Keratinocyte (primary cell): ENCODE data around the gene RBM47. TPM values are rescaled to one million over a fixed set of nuclear protein-coding genes. Genes with fewer than 3 reads are reported as not detected.
A peak's percentile ranks its signal among the peaks of the same experiment; 100 is the strongest.

Experiments used
- DNase-seq: peaks from one replicate; pipeline ENCODE4 v3.0.0-alpha.2; 2011; ENCODE audit warnings: low read depth, missing footprints, low spot score
- FAIRE-seq: peaks from 2 replicates; lab custom pipeline; 2011; peaks lifted over from hg19 to GRCh38; lab: Jason Lieb, UNC
- H2AFZ ChIP-seq: 2 replicates; pipeline ENCODE4 v1.6.0; 2012; ENCODE audit warnings: low read length, control low read depth, inconsistent platforms; ENCODE audit not compliant: control insufficient read depth
- H3K27ac ChIP-seq: 2 replicates; pipeline ENCODE4 v1.5.1; 2011; ENCODE audit warnings: low read length; ENCODE audit not compliant: control insufficient read depth, insufficient read depth
- H3K27me3 ChIP-seq: 3 replicates; pipeline ENCODE4 v1.6.0; 2011; ENCODE audit warnings: low read length; ENCODE audit not compliant: control insufficient read depth, insufficient read depth; ENCODE audit errors: extremely low read depth
- H3K36me3 ChIP-seq, 2 experiments: 2 replicates in 1 of 2; 3 replicates in 1 of 2; pipeline ENCODE4 v1.5.1; 2011; ENCODE audit warnings: low read length in 2 of 2, mild to moderate bottlenecking in 1 of 2; ENCODE audit not compliant: control insufficient read depth in 2 of 2, insufficient read depth in 2 of 2; ENCODE audit errors: extremely low read depth in 1 of 2
- H3K4me1 ChIP-seq: 3 replicates; pipeline ENCODE4 v1.5.1; 2011; ENCODE audit warnings: low read length; ENCODE audit not compliant: control insufficient read depth, insufficient read depth; ENCODE audit errors: extremely low read depth
- H3K4me2 ChIP-seq: 3 replicates; pipeline ENCODE4 v1.6.0; 2011; ENCODE audit warnings: low read depth, low read length; ENCODE audit not compliant: control insufficient read depth, insufficient read depth; ENCODE audit errors: extremely low read depth
- H3K4me3 ChIP-seq, 3 experiments: fragments of 200-600 bp in 1 of 3; sonication (generic) in 1 of 3; 2 replicates in 2 of 3; 3 replicates in 1 of 3; pipeline ENCODE4 v1.5.1; 2011 to 2016; ENCODE audit warnings: low read length in 3 of 3, mild to moderate bottlenecking in 3 of 3, control low read depth in 2 of 3, inconsistent platforms in 1 of 3, low read depth in 1 of 3, mixed read lengths in 1 of 3, mixed run types in 1 of 3, moderate library complexity in 1 of 3; ENCODE audit not compliant: control insufficient read depth in 2 of 3, insufficient read depth in 2 of 3; ENCODE audit errors: extremely low read depth in 1 of 3
- H3K79me2 ChIP-seq: 2 replicates; pipeline ENCODE4 v1.6.0; 2012; ENCODE audit warnings: low read length; ENCODE audit not compliant: control insufficient read depth, insufficient read depth
- H3K9ac ChIP-seq: 3 replicates; pipeline ENCODE4 v1.6.0; 2011; ENCODE audit warnings: low read length; ENCODE audit not compliant: control insufficient read depth, insufficient read depth; ENCODE audit errors: extremely low read depth
- H3K9me1 ChIP-seq: 3 replicates; pipeline ENCODE4 v1.6.0; 2011; ENCODE audit warnings: low read length; ENCODE audit not compliant: control insufficient read depth, insufficient read depth; ENCODE audit errors: extremely low read depth
- H3K9me3 ChIP-seq: 2 replicates; pipeline ENCODE4 v1.5.1; 2012; ENCODE audit warnings: low read depth, low read length; ENCODE audit not compliant: control insufficient read depth
- H4K20me1 ChIP-seq: 3 replicates; pipeline ENCODE4 v1.6.0; 2011; ENCODE audit warnings: low read length; ENCODE audit not compliant: control insufficient read depth, insufficient read depth; ENCODE audit errors: extremely low read depth
- CTCF ChIP-seq, 3 experiments: IDR thresholded peaks in 1 of 3; conservative IDR thresholded peaks in 1 of 3; optimal IDR thresholded peaks in 1 of 3; 2 replicates in 2 of 3; 3 replicates in 1 of 3; pipeline versions ENCODE3 to v1.5.1; 2011; ENCODE audit warnings: low read length in 3 of 3, mild to moderate bottlenecking in 3 of 3, moderate library complexity in 2 of 3, control low read depth in 1 of 3, inconsistent platforms in 1 of 3; ENCODE audit not compliant: insufficient read depth in 2 of 3; ENCODE audit errors: extremely low read depth in 1 of 3
- EZH2 ChIP-seq: IDR thresholded peaks from one replicate; pipeline ENCODE4 v1.6.1; 2012; ENCODE audit warnings: inconsistent platforms, mild to moderate bottlenecking, low read length, moderate library complexity
- dilution Hi-C: fragments of 300-500 bp; cut with MboI; formaldehyde crosslinking; loops from one replicate; pipeline ENCODE4 v1.7.0; 2020; ENCODE audit warnings: low sequenced_read_pairs; ENCODE audit not compliant: extremely low pct_ligation_motif_present
- polyA plus RNA-seq, 5 experiments: library from polyadenylated mRNA; depleted of rRNA in 3 of 5; stranded (reverse) in 3 of 5; stranded (forward) in 1 of 5; unstranded in 1 of 5; fragments of >200 nt; gene quantifications; 1 replicate in 1 of 5; 2 replicates in 3 of 5; 3 replicates in 1 of 5; pipeline versions ENCODE4 v1.2.1 to v1.2.3, GENCODE V29; 2011 to 2012; ENCODE audit warnings: missing spikeins in 2 of 5, low read depth in 1 of 5, low replicate concordance in 1 of 5

RBM47 gene
- polyA plus RNA-seq, 1 donor (not counting 4 experiments of a cell fraction or from before 2014, with no cell fraction given), result 6.9 TPM

- peak; percentile 13 for FAIRE-seq
- peaks cover 12% of the 10 kb centered on the region for H3K4me1 ChIP-seq
- no peaks in the 10 kb centered on the region for H3K36me3 ChIP-seq
- no peak for DNase-seq
- no peaks in the 10 kb centered on the region for H4K20me1 ChIP-seq
- dilution Hi-C loops, result no loop called here
- no peaks in the 10 kb centered on the region for H3K9me1 ChIP-seq
- no peak overlapping the region for H2AFZ ChIP-seq
- no peak overlapping the region for H3K4me2 ChIP-seq
- no peak overlapping the region for H3K27ac ChIP-seq
- no peak for TF ChIP-seq EZH2
- TF ChIP-seq CTCF (optimal IDR thresholded peaks at IDR 0.05 in 1 of 3, IDR thresholded peaks at IDR 0.05 in 1 of 3, conservative IDR thresholded peaks at IDR 0.05 in 1 of 3; ENCODE audit: extremely low read depth in 1 of 3, insufficient read depth in 2 of 3, low read length in 3 of 3), result no peak
- no peaks in the 10 kb centered on the region for H3K27me3 ChIP-seq
- no peaks in the 10 kb centered on the region for H3K79me2 ChIP-seq
- H3K9ac ChIP-seq, result no peak overlapping the region
- H3K4me3 ChIP-seq, result no peak overlapping the region
- H3K9me3 ChIP-seq, result no peaks in the 10 kb centered on the region
Measured at GRCh38 chr4:40586034-40586433, 43.6 kb downstream of the RBM47 start.

GRCh38 chr4:40585201-40585799, 44.4 kb downstream of the RBM47 start:
- dilution Hi-C loops, result no loop called here
- Histone ChIP-seq H3K27me3 (no peaks in the 10 kb centered on the region), H3K4me2 (no peak overlapping the region), H3K79me2 (no peaks in the 10 kb centered on the region), H2AFZ (no peak overlapping the region), H3K4me3 (no peak overlapping the region), H3K36me3 (no peaks in the 10 kb centered on the region), H3K4me1 (peaks cover 16% of the 10 kb centered on the region), H3K9me3 (no peaks in the 10 kb centered on the region), H4K20me1 (no peaks in the 10 kb centered on the region), H3K9me1 (no peaks in the 10 kb centered on the region), H3K27ac (no peak overlapping the region), H3K9ac (no peak overlapping the region)
- TF ChIP-seq CTCF (optimal IDR thresholded peaks at IDR 0.05 in 1 of 3, IDR thresholded peaks at IDR 0.05 in 1 of 3, conservative IDR thresholded peaks at IDR 0.05 in 1 of 3; ENCODE audit: extremely low read depth in 1 of 3, insufficient read depth in 2 of 3, low read length in 3 of 3) (no peak), EZH2 (no peak)
- DNase-seq (no peak), FAIRE-seq (no peak)
